ENCODE data around the gene PSMC5. TPM values are rescaled to one million over a fixed set of nuclear protein-coding genes. Genes with fewer than 3 reads are reported as not detected.
A peak's percentile ranks its signal among the peaks of the same experiment; 100 is the strongest.

The PSMC5 gene
- total and polyA plus RNA-seq, 9 of the 15 experiments (the other 6 are each of a cell fraction or from before 2014, with no cell fraction given) = 89.2 to 393 (median 161) TPM

DNA sequence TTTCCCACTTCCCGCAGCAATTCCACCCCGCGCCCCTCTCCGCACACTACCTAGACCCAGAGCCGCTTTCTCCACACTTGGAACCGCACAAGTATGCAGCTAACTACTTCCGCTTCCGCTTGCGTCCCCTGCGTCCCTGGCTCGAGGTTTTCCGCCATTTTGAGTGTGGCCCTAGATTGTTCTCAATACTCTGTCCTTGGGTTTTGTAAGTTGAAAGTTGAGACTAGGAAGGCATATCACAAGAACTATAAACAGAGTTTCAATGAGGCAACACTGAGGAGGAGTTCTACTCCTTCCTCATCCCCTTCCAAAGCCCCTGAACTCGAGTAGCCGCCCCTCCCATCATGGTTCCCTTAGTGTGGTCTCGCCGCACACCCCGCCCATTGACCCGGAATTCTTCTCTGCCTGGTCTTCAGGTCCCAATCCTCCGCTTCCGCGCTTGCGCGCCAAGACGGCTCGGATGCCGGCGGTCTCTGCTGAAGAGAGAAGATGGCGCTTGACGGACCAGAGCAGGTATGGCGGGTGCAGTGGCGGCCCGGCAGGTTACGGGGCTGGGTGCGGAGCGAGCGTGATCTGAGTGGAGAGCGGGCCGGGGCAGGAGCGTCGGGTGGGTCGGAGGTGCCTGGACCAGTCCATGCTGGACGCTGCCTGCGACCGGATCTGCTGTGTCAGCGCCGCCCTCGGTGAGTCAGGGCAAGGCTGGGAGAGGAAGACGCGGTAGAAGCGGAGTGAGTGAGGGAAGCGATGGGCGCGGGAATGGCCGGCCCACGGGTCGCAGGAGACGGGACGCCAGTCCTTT lies at the start of gene PSMC5, which contains the start of gene FTSJ3 (continued):
- TF ChIP-seq, protein P1, sequence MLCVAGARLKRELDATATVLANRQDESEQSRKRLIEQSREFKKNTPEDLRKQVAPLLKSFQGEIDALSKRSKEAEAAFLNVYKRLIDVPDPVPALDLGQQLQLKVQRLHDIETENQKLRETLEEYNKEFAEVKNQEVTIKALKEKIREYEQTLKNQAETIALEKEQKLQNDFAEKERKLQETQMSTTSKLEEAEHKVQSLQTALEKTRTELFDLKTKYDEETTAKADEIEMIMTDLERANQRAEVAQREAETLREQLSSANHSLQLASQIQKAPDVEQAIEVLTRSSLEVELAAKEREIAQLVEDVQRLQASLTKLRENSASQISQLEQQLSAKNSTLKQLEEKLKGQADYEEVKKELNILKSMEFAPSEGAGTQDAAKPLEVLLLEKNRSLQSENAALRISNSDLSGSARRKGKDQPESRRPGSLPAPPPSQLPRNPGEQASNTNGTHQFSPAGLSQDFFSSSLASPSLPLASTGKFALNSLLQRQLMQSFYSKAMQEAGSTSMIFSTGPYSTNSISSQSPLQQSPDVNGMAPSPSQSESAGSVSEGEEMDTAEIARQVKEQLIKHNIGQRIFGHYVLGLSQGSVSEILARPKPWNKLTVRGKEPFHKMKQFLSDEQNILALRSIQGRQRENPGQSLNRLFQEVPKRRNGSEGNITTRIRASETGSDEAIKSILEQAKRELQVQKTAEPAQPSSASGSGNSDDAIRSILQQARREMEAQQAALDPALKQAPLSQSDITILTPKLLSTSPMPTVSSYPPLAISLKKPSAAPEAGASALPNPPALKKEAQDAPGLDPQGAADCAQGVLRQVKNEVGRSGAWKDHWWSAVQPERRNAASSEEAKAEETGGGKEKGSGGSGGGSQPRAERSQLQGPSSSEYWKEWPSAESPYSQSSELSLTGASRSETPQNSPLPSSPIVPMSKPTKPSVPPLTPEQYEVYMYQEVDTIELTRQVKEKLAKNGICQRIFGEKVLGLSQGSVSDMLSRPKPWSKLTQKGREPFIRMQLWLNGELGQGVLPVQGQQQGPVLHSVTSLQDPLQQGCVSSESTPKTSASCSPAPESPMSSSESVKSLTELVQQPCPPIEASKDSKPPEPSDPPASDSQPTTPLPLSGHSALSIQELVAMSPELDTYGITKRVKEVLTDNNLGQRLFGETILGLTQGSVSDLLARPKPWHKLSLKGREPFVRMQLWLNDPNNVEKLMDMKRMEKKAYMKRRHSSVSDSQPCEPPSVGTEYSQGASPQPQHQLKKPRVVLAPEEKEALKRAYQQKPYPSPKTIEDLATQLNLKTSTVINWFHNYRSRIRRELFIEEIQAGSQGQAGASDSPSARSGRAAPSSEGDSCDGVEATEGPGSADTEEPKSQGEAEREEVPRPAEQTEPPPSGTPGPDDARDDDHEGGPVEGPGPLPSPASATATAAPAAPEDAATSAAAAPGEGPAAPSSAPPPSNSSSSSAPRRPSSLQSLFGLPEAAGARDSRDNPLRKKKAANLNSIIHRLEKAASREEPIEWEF (CRISPR knock-in tag; IDR thresholded peaks at IDR 0.05) = no peak
- peak; percentile 88 for TF ChIP-seq DIDO1 (tag; IDR thresholded peaks at IDR 0.05; ENCODE audit: low read depth)
- TF ChIP-seq HOXB6 (CRISPR knock-in tag; IDR thresholded peaks at IDR 0.05; ENCODE audit: borderline replicate concordance) = no peak
- TF ChIP-seq ZNF57 (CRISPR knock-in tag; IDR thresholded peaks at IDR 0.05) = no peak
- no peak for TF ChIP-seq CBFA2T3 (IDR thresholded peaks at IDR 0.05)
- TF ChIP-seq, protein P2, sequence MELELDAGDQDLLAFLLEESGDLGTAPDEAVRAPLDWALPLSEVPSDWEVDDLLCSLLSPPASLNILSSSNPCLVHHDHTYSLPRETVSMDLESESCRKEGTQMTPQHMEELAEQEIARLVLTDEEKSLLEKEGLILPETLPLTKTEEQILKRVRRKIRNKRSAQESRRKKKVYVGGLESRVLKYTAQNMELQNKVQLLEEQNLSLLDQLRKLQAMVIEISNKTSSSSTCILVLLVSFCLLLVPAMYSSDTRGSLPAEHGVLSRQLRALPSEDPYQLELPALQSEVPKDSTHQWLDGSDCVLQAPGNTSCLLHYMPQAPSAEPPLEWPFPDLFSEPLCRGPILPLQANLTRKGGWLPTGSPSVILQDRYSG (tag; conservative IDR thresholded peaks at IDR 0.05; ENCODE audit: low read depth) = 0 out of 2 replicates have a peak, but pooled peaks have one; percentile 22
- no peak for TF ChIP-seq CBFA2T2 (conservative IDR thresholded peaks at IDR 0.05)
- TF ChIP-seq EZH2 (IDR thresholded peaks at IDR 0.05; ENCODE audit: borderline replicate concordance, low read depth, low read length) = no peak
- 0 out of 2 replicates have a peak, but pooled peaks have one; percentile 72 for TF ChIP-seq NR4A1 (CRISPR knock-in tag; IDR thresholded peaks at IDR 0.05)
- TF ChIP-seq NR4A1 (tag; IDR thresholded peaks at IDR 0.05) = no peak
- TF ChIP-seq ARID1B (IDR thresholded peaks at IDR 0.05) = peak; percentile 63
- TF ChIP-seq, protein P3, sequence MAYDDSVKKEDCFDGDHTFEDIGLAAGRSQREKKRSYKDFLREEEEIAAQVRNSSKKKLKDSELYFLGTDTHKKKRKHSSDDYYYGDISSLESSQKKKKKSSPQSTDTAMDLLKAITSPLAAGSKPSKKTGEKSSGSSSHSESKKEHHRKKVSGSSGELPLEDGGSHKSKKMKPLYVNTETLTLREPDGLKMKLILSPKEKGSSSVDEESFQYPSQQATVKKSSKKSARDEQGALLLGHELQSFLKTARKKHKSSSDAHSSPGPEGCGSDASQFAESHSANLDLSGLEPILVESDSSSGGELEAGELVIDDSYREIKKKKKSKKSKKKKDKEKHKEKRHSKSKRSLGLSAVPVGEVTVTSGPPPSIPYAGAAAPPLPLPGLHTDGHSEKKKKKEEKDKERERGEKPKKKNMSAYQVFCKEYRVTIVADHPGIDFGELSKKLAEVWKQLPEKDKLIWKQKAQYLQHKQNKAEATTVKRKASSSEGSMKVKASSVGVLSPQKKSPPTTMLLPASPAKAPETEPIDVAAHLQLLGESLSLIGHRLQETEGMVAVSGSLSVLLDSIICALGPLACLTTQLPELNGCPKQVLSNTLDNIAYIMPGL (CRISPR knock-in tag; IDR thresholded peaks at IDR 0.05) = peak; percentile 78; the same call in 1 of the 2 replicates
- TF ChIP-seq HIVEP1 (CRISPR knock-in tag; IDR thresholded peaks at IDR 0.05) = no peak
- no peak for TF ChIP-seq TRIM28 (IDR thresholded peaks at IDR 0.05)
- TF ChIP-seq, protein P4, sequence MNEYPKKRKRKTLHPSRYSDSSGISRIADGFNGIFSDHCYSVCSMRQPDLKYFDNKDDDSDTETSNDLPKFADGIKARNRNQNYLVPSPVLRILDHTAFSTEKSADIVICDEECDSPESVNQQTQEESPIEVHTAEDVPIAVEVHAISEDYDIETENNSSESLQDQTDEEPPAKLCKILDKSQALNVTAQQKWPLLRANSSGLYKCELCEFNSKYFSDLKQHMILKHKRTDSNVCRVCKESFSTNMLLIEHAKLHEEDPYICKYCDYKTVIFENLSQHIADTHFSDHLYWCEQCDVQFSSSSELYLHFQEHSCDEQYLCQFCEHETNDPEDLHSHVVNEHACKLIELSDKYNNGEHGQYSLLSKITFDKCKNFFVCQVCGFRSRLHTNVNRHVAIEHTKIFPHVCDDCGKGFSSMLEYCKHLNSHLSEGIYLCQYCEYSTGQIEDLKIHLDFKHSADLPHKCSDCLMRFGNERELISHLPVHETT (CRISPR knock-in tag; conservative IDR thresholded peaks at IDR 0.05 in 1 of 2, IDR thresholded peaks at IDR 0.05 in 1 of 2) = 0 out of 4 replicates have a peak, but pooled peaks of 1 of the 2 experiments have one; percentile 58
- TF ChIP-seq, protein P5, sequence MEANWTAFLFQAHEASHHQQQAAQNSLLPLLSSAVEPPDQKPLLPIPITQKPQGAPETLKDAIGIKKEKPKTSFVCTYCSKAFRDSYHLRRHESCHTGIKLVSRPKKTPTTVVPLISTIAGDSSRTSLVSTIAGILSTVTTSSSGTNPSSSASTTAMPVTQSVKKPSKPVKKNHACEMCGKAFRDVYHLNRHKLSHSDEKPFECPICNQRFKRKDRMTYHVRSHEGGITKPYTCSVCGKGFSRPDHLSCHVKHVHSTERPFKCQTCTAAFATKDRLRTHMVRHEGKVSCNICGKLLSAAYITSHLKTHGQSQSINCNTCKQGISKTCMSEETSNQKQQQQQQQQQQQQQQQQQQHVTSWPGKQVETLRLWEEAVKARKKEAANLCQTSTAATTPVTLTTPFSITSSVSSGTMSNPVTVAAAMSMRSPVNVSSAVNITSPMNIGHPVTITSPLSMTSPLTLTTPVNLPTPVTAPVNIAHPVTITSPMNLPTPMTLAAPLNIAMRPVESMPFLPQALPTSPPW (CRISPR knock-in tag; IDR thresholded peaks at IDR 0.05) = peak; percentile 35; the same call in 1 of the 2 replicates

All from K562 (cell line).